MCF 10A (cell line): ENCODE results near the gene LENEP. TPM values are rescaled to one million over a fixed set of nuclear protein-coding genes. Genes with fewer than 3 reads are reported as not detected.

Source experiments
- BruUV-seq: library from RNA; stranded (reverse); fragments of 400-500 nt; replicated peaks from 2 replicates; lab custom pipeline; 2021; lab: Mats Ljungman, UMichigan
- CTCF ChIA-PET: fragments of 300-600 bp; sonication (Branson Sonifier 250); formaldehyde crosslinking; extraction: SDS; loops from one replicate; lab custom pipeline; 2021; ENCODE audit warnings: antibody characterized with exemption, inconsistent platforms; lab: Yijun Ruan, JAX
- POLR2A ChIA-PET: fragments of 300-600, 350-650 bp; sonication (Branson Sonifier 250); formaldehyde crosslinking; extraction: SDS; loops from one replicate; lab custom pipeline; 2020; ENCODE audit warnings: antibody characterized with exemption, inconsistent platforms; lab: Yijun Ruan, JAX
- DNase-seq: peaks from one replicate; pipeline ENCODE4 v3.0.0-alpha.2; 2018; ENCODE audit not compliant: unreplicated experiment
- H3K27ac Mint-ChIP-seq: one replicate; pipeline ENCODE4 v1.8.0; 2022; ENCODE audit warnings: mild to moderate bottlenecking, low read depth, mixed read lengths; ENCODE audit not compliant: unreplicated experiment
- H3K27me3 Mint-ChIP-seq: one replicate; pipeline ENCODE4 v1.8.0; 2022; ENCODE audit warnings: mixed read lengths; ENCODE audit not compliant: insufficient read depth, unreplicated experiment
- H3K36me3 Mint-ChIP-seq: one replicate; pipeline ENCODE4 v1.8.0; 2022; ENCODE audit warnings: mild to moderate bottlenecking, moderate library complexity, mixed read lengths; ENCODE audit not compliant: insufficient read depth, unreplicated experiment
- H3K4me1 Mint-ChIP-seq: one replicate; pipeline ENCODE4 v1.8.0; 2022; ENCODE audit warnings: mixed read lengths; ENCODE audit not compliant: insufficient read depth, unreplicated experiment
- H3K4me3 Mint-ChIP-seq: one replicate; pipeline ENCODE4 v1.8.0; 2022; ENCODE audit warnings: mild to moderate bottlenecking, moderate library complexity, mixed read lengths; ENCODE audit not compliant: unreplicated experiment
- H3K9me3 Mint-ChIP-seq: one replicate; pipeline ENCODE4 v1.8.0; 2022; ENCODE audit warnings: mixed read lengths; ENCODE audit not compliant: unreplicated experiment
- CTCF ChIP-seq: fragments of 200-600 bp; IDR thresholded peaks from one replicate; pipeline ENCODE4 v1.8.0; 2022; ENCODE audit warnings: antibody characterized with exemption, mild to moderate bottlenecking; ENCODE audit not compliant: unreplicated experiment
- intact Hi-C: fragments of 100-400 bp; cut with micrococcal nuclease; formaldehyde crosslinking; loops from 2 replicates; pipeline ENCODE4 v1.14.1; 2022
- total RNA-seq: library from RNA; stranded (reverse); gene quantifications from 2 replicates; pipeline ENCODE4 v1.2.3, GENCODE V29; 2022

LENEP gene
- total RNA-seq, 1 experiment from 2014 or later, result not detected

DNA sequence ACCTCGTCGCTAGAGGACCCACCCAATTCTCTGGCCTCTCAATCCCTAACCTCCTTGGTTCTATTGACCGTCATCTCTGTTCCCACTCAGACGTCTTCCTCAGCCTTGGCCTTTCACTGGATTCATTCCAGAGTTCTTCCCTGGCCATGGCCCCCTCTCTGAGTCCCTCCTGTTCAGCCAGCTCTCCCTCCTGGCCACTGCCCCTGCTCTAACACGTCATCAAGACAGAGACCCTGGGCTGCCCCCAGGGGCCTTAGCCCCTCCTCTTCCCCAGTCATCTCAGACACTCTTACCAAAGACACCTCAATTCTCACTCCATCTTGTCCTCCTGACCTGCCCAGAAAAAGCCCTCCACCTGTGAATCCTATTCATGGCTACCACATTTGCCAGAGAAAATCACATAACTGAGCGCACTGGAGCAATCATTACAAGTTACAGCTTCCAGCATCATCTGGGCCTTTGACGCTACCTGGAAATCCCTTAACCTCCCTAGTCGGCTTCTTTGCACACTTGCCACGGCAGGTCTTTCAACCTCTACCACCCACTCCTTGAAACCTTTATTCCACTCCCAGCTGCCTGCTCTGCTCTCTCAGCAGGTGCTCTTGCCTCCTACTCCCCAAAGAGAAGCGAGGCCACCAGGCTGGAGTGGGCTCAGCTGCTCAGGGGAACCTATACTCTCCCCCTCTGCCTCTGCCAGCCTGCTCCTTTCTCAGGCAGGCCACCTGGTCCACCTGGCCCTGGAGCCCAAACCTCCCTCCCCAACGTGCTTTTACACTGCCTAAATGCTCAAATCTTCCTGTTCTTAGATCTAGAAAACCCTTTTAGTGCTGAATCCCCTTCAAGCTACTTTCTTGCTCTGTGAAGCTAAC is 26.2 kb downstream of the LENEP start:
- peak overlapping the region; percentile 84 for H3K27ac Mint-ChIP-seq
- POLR2A ChIA-PET, result interaction anchor here (0.5 to 14.0 kb wide), 14 partner anchors 15 to 1508 kb away, joined by 3 to 312 read pairs (median 20); partner anchors contain the start of genes ADAM15, CKS1B, DCST1 and DCST2
- no peaks in the 10 kb centered on the region for H3K27me3 Mint-ChIP-seq
- intact Hi-C loops, result no loop called here
- TF ChIP-seq CTCF, result no peak
- no TSS peak for BruUV-seq
- no peaks in the 10 kb centered on the region for H3K9me3 Mint-ChIP-seq
- H3K36me3 Mint-ChIP-seq, result peaks cover 76% of the 10 kb centered on the region
- peaks cover 76% of the 10 kb centered on the region for H3K4me1 Mint-ChIP-seq
- H3K4me3 Mint-ChIP-seq, result peak overlapping the region; percentile 34
- DNase-seq, result no peak
- CTCF ChIA-PET, result interaction anchor here (0.6 to 14.4 kb wide), 21 partner anchors 8 to 686 kb away, joined by 3 to 390 read pairs (median 5); partner anchors contain the start of genes ADAM15, EFNA3, FLAD1 and LENEP

- Mint-ChIP-seq H3K9me3 (no peaks in the 10 kb centered on the region), H3K4me3 (peak overlapping the region; percentile 3), H3K36me3 (peaks cover 49% of the 10 kb centered on the region), H3K27ac (peak overlapping the region; percentile 52), H3K4me1 (peaks cover 67% of the 10 kb centered on the region), H3K27me3 (no peaks in the 10 kb centered on the region)
- ChIA-PET POLR2A (interaction anchor here (0.6 to 14.0 kb wide), 20 partner anchors 7 to 102 kb away, joined by 3 to 312 read pairs (median 8); partner anchors contain the start of genes ADAM15, CKS1B, DCST1 and DCST2), CTCF (interaction anchor here (0.7 to 14.4 kb wide), 12 partner anchors 10 to 465 kb away, joined by 3 to 390 read pairs (median 4); partner anchors contain the start of genes ADAM15 and SHC1)
- no peak for TF ChIP-seq CTCF
- BruUV-seq, result no TSS peak
- peak; percentile 31 for DNase-seq
- intact Hi-C loops, result no loop called here
Measured at GRCh38 chr1:155022136-155022926, 28.9 kb downstream of the LENEP start.

- peak; percentile 85 for DNase-seq
Measured at GRCh38 chr1:155022927-155023236, 29.5 kb downstream of the LENEP start.

More at GRCh38 chr1:155022927-155023236, 29.5 kb downstream of the LENEP start:
- no peaks in the 10 kb centered on the region for H3K9me3 Mint-ChIP-seq
- no peak for TF ChIP-seq CTCF
- peak overlapping the region; percentile 52 for H3K27ac Mint-ChIP-seq
- CTCF ChIA-PET, result interaction anchor here (0.7 to 14.4 kb wide), 12 partner anchors 10 to 466 kb away, joined by 3 to 390 read pairs (median 4); partner anchors contain the start of genes ADAM15 and SHC1
- intact Hi-C loops, result no loop called here
- H3K4me3 Mint-ChIP-seq, result peak overlapping the region; percentile 3
- H3K4me1 Mint-ChIP-seq, result peaks cover 63% of the 10 kb centered on the region
- BruUV-seq, result no TSS peak
- no peaks in the 10 kb centered on the region for H3K27me3 Mint-ChIP-seq
- H3K36me3 Mint-ChIP-seq, result peaks cover 43% of the 10 kb centered on the region
- POLR2A ChIA-PET, result interaction anchor here (0.7 to 14.0 kb wide), 17 partner anchors 8 to 685 kb away, joined by 3 to 312 read pairs (median 15); partner anchors contain the start of genes ADAM15, CKS1B, DCST1 and DCST2
